GF-D8 (cell line): Measurements from ENCODE around the gene OAS3.

Experiments used
- DNase-seq: peaks from one replicate; lab custom pipeline; 2025; lab: John Stamatoyannopoulos, UW

OAS3 gene

DNA sequence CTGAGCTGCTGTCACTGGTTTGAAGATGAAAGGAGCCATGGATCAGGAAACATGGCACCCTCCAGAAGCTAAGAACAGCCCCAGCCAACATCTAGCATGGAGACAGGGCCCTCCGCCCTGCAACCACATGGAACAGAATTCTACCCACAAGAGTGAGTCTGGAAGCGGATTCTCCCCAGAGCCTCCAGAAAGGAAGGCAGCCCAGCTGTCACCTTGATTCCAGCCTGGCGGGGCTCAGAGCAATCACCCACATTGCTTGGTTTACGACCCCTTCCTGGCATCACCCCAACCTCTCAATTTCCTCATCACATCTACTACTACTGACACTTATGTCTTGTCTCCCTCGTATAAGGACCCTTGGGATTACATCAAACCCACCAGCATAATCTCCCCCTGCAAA, 78.5 kb downstream of the OAS3 start:
- no peak for DNase-seq

DNA sequence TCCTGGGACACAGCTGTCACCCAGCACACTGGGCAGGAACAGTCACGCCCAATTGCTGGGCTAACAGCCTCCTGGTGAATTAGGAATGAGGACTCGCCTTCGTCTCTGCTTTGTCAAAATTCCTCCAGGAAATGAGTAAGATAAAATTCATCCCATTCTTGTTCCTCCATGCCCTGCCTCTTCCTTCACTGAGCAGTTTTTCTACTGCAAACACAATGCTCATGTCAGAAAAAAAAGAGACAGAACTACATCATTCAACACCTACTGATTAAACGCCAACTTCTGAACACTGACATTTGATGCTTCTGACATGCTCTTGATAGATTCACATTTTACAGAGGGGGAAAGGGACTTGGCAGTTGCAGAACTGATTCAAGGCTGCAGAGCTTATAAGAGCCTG, 80.8 kb downstream of the OAS3 start:
- no peak for DNase-seq

DNA sequence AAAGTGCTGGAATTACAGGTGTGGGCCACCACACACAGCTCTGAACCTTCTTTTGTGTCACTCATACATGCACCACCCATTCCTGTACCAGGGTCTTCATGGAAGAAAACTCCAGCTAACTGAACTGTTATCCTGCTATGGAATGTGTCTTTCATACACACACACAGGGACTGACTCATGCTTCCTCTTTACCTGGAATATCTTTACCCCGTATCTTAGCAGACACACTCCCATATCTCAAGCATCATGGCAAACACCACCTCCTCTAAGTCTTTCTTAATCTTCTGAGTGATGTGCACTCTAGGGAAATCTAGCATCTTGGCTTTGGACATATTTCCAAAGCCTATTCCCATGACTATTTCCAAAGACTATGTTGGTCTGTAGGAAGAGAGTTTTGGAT, 83.2 kb downstream of the OAS3 start:
- DNase-seq = no peak
